C4-2B (cell line): ENCODE measurements around the gene BMI1.

Experiments used
- ZFX ChIP-seq: fragments of 450-650 bp; IDR thresholded peaks from 2 replicates; pipeline ENCODE4 v1.6.1; 2017
- TF ChIP-seq, protein P1 (sequence below): fragments of 450-650 bp; conservative IDR thresholded peaks from 2 replicates; pipeline ENCODE4 v1.5.1; 2017; ENCODE audit warnings: mild to moderate bottlenecking

GRCh38 chr10:22320591-22321155 lies at the start of gene BMI1:
- TF ChIP-seq, protein P1, sequence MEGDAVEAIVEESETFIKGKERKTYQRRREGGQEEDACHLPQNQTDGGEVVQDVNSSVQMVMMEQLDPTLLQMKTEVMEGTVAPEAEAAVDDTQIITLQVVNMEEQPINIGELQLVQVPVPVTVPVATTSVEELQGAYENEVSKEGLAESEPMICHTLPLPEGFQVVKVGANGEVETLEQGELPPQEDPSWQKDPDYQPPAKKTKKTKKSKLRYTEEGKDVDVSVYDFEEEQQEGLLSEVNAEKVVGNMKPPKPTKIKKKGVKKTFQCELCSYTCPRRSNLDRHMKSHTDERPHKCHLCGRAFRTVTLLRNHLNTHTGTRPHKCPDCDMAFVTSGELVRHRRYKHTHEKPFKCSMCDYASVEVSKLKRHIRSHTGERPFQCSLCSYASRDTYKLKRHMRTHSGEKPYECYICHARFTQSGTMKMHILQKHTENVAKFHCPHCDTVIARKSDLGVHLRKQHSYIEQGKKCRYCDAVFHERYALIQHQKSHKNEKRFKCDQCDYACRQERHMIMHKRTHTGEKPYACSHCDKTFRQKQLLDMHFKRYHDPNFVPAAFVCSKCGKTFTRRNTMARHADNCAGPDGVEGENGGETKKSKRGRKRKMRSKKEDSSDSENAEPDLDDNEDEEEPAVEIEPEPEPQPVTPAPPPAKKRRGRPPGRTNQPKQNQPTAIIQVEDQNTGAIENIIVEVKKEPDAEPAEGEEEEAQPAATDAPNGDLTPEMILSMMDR: peak; percentile 44
- TF ChIP-seq ZFX: no peak
